ENCODE measurements around the gene TBX19.
A peak's percentile ranks its signal among the peaks of the same experiment; 100 is the strongest.

TBX19 gene

DNA sequence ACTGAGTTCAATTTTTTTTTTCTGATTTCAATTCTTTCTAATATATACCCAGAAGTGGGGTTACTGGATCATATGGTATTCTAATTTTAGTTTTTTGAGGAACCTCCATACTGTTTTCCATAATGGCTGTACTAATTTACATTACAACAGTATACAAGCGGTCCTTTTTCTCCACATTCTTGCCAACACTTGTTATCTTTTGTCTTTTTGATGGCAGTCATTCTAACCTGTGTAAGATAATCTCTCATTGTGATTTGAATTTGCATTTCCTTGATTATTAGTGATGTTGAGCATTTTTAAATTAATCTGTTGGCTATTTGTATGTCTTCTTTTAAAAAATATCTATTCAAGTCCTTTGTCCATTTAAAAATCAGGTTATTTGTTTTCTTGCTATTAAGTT lies 21.1 kb upstream of the TBX19 start:
- TF ChIP-seq EP300 (IDR thresholded peaks at IDR 0.05; ENCODE audit: borderline replicate concordance) (no peak), CEBPB (IDR thresholded peaks at IDR 0.05) (no peak), ZBTB7A (IDR thresholded peaks at IDR 0.05; ENCODE audit: low read depth) (no peak), TCF12 (IDR thresholded peaks at IDR 0.05; ENCODE audit: low read depth) (no peak), NFIC (IDR thresholded peaks at IDR 0.05) (no peak), CREB1 (IDR thresholded peaks at IDR 0.05; ENCODE audit: low read depth) (no peak), TAF1 (IDR thresholded peaks at IDR 0.05; ENCODE audit: low read depth) (no peak), YY1 (IDR thresholded peaks at IDR 0.05; ENCODE audit: low read depth) (no peak), TEAD4 (IDR thresholded peaks at IDR 0.05) (no peak), RAD21 (IDR thresholded peaks at IDR 0.05; ENCODE audit: low read depth) (no peak), FOXM1 (IDR thresholded peaks at IDR 0.05; ENCODE audit: borderline replicate concordance, low read depth) (no peak)
- TF ChIP-seq, protein P1, sequence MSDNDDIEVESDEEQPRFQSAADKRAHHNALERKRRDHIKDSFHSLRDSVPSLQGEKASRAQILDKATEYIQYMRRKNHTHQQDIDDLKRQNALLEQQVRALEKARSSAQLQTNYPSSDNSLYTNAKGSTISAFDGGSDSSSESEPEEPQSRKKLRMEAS (IDR thresholded peaks at IDR 0.05): no peak
- TF ChIP-seq, protein P2, sequence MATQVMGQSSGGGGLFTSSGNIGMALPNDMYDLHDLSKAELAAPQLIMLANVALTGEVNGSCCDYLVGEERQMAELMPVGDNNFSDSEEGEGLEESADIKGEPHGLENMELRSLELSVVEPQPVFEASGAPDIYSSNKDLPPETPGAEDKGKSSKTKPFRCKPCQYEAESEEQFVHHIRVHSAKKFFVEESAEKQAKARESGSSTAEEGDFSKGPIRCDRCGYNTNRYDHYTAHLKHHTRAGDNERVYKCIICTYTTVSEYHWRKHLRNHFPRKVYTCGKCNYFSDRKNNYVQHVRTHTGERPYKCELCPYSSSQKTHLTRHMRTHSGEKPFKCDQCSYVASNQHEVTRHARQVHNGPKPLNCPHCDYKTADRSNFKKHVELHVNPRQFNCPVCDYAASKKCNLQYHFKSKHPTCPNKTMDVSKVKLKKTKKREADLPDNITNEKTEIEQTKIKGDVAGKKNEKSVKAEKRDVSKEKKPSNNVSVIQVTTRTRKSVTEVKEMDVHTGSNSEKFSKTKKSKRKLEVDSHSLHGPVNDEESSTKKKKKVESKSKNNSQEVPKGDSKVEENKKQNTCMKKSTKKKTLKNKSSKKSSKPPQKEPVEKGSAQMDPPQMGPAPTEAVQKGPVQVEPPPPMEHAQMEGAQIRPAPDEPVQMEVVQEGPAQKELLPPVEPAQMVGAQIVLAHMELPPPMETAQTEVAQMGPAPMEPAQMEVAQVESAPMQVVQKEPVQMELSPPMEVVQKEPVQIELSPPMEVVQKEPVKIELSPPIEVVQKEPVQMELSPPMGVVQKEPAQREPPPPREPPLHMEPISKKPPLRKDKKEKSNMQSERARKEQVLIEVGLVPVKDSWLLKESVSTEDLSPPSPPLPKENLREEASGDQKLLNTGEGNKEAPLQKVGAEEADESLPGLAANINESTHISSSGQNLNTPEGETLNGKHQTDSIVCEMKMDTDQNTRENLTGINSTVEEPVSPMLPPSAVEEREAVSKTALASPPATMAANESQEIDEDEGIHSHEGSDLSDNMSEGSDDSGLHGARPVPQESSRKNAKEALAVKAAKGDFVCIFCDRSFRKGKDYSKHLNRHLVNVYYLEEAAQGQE (IDR thresholded peaks at IDR 0.05; ENCODE audit: low read depth): no peak
- TF ChIP-seq, protein P3, sequence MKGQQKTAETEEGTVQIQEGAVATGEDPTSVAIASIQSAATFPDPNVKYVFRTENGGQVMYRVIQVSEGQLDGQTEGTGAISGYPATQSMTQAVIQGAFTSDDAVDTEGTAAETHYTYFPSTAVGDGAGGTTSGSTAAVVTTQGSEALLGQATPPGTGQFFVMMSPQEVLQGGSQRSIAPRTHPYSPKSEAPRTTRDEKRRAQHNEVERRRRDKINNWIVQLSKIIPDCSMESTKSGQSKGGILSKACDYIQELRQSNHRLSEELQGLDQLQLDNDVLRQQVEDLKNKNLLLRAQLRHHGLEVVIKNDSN (IDR thresholded peaks at IDR 0.05): no peak

GRCh38 chr1:168260393-168260792 lies 20.3 kb upstream of the TBX19 start:
- TF ChIP-seq EGR1 (IDR thresholded peaks at IDR 0.05) (0 out of 2 replicates have a peak, but pooled peaks have one; percentile 12), EP300 (IDR thresholded peaks at IDR 0.05; ENCODE audit: borderline replicate concordance) (peak; percentile 27; the same call in 1 of the 2 replicates), FOXM1 (IDR thresholded peaks at IDR 0.05; ENCODE audit: borderline replicate concordance, low read depth) (no peak), CEBPB (IDR thresholded peaks at IDR 0.05) (no peak), RAD21 (IDR thresholded peaks at IDR 0.05; ENCODE audit: low read depth) (no peak)
- TF ChIP-seq, protein P1 (IDR thresholded peaks at IDR 0.05): peak; percentile 50
- TF ChIP-seq, protein P3 (IDR thresholded peaks at IDR 0.05): no peak
- TF ChIP-seq, protein P2 (IDR thresholded peaks at IDR 0.05; ENCODE audit: low read depth): no peak

DNA sequence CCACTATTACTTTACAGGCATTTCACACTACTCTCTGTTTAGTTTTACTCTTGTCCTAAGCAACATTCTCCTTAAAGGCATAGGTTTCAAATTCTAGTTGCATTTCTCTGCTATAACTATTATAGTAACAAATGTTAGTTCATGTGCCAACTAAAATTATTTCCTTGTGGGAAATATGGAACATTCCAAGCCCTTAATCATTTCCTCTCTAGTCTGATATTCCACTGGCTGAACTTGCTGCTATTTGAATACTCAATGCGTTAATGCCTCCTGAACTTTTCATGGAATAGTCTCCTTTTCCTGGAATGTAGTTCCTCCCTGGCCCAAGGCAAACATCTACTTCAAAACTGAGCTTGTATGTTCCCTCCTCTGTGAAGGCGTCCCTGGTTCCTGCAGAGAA lies 19.3 kb upstream of the TBX19 start:
- TF ChIP-seq ZBTB7A (IDR thresholded peaks at IDR 0.05; ENCODE audit: low read depth) (no peak), TEAD4 (IDR thresholded peaks at IDR 0.05) (no peak), TCF12 (IDR thresholded peaks at IDR 0.05; ENCODE audit: low read depth) (no peak), CEBPB (IDR thresholded peaks at IDR 0.05) (no peak), FOXM1 (IDR thresholded peaks at IDR 0.05; ENCODE audit: borderline replicate concordance, low read depth) (no peak), CREB1 (IDR thresholded peaks at IDR 0.05; ENCODE audit: low read depth) (no peak), YY1 (IDR thresholded peaks at IDR 0.05; ENCODE audit: low read depth) (no peak), TAF1 (IDR thresholded peaks at IDR 0.05; ENCODE audit: low read depth) (no peak), NFIC (IDR thresholded peaks at IDR 0.05) (no peak), RAD21 (IDR thresholded peaks at IDR 0.05; ENCODE audit: low read depth) (no peak)

- TF ChIP-seq CREB1 (IDR thresholded peaks at IDR 0.05; ENCODE audit: low read depth) (no peak), TEAD4 (IDR thresholded peaks at IDR 0.05) (no peak), EGR1 (IDR thresholded peaks at IDR 0.05) (no peak), RAD21 (IDR thresholded peaks at IDR 0.05; ENCODE audit: low read depth) (no peak), TAF1 (IDR thresholded peaks at IDR 0.05; ENCODE audit: low read depth) (no peak), EP300 (IDR thresholded peaks at IDR 0.05; ENCODE audit: borderline replicate concordance) (no peak), TCF12 (IDR thresholded peaks at IDR 0.05; ENCODE audit: low read depth) (no peak), FOXM1 (IDR thresholded peaks at IDR 0.05; ENCODE audit: borderline replicate concordance, low read depth) (no peak), NFIC (IDR thresholded peaks at IDR 0.05) (no peak), YY1 (IDR thresholded peaks at IDR 0.05; ENCODE audit: low read depth) (no peak), CEBPB (IDR thresholded peaks at IDR 0.05) (no peak), ZBTB7A (IDR thresholded peaks at IDR 0.05; ENCODE audit: low read depth) (no peak)
- TF ChIP-seq, protein P1 (IDR thresholded peaks at IDR 0.05): no peak
- TF ChIP-seq, protein P3 (IDR thresholded peaks at IDR 0.05): no peak
- TF ChIP-seq, protein P2 (IDR thresholded peaks at IDR 0.05; ENCODE audit: low read depth): no peak
Observed at GRCh38 chr1:168263130-168263529, 17.5 kb upstream of the TBX19 start.
